Measurements from ENCODE around the gene STEAP2. TPM values are rescaled to one million over a fixed set of nuclear protein-coding genes. Genes with fewer than 3 reads are reported as not detected.
A peak's percentile ranks its signal among the peaks of the same experiment; 100 is the strongest.

Gene STEAP2
- total RNA-seq, result 10 to 100 TPM; 11.9 to 34.3 (median 27.4) TPM

- TF ChIP-seq POLR2A (IDR thresholded peaks at IDR 0.05) (peak in 1 of 2 donors; percentile 54), CTCF (IDR thresholded peaks at IDR 0.05) (peak in 5 of 6 experiments; percentile 50 to 71 (median 61))
- intact Hi-C loops (cut with DNase I), result no loop called here
- no peaks in the 10 kb centered on the region for H3K27me3 ChIP-seq
- H3K36me3 ChIP-seq, result no peaks in the 10 kb centered on the region
- no peaks in the 10 kb centered on the region for H3K9me3 ChIP-seq
- DNase-seq, result peak; percentile 93 to 95
- WGBS, 2 donors, result 2 to 3% methylated on average over 25 to 46 of the region's 73 CpGs
- H3K4me1 ChIP-seq, result peaks cover 0 to 4% of the 10 kb centered on the region in 2 donors
- H3K27ac ChIP-seq, result peak within 1 kb of the TSS; percentile 61 to 76 (median 72)
- peak within 1 kb of the TSS; percentile 41 to 73 (median 64) for H3K4me3 ChIP-seq (replicated peaks in 1 of 3)
Measured at GRCh38 chr7:90211391-90212148, at the start of gene STEAP2. Gene STEAP2 (plus strand): TSS chr7:90211740. CDS start chr7:90225083, 13,343 bp downstream.

GRCh38 chr7:90163534-90163933 lies 48.0 kb upstream of the STEAP2 start:
- no peak for DNase-seq
- no peaks in the 10 kb centered on the region for H3K4me1 ChIP-seq
- H3K9me3 ChIP-seq, result no peaks in the 10 kb centered on the region
- H3K27me3 ChIP-seq, result no peaks in the 10 kb centered on the region
- no peak overlapping the region for H3K27ac ChIP-seq
- TF ChIP-seq CTCF (IDR thresholded peaks at IDR 0.05), result no peak
- H3K4me3 ChIP-seq (replicated peaks in 1 of 3), result no peak overlapping the region
- intact Hi-C loops (cut with DNase I), result loop anchor here (10.0 kb wide), 1 partner anchor 261 kb away; no protein-coding TSS in a partner anchor
- 89% methylated on average over 5 of the region's 5 CpGs for WGBS, 2 donors
- H3K36me3 ChIP-seq, result no peaks in the 10 kb centered on the region

- no peak for TF ChIP-seq POLR2A (IDR thresholded peaks at IDR 0.05)
- no peak for TF ChIP-seq CTCF (IDR thresholded peaks at IDR 0.05)
- 36 to 61% methylated on average over 2 of the region's 2 CpGs for WGBS, 2 donors
- intact Hi-C loops (cut with DNase I), result loop anchor here (10.0 kb wide), 1 partner anchor 259 kb away; no protein-coding TSS in a partner anchor
- H3K4me1 ChIP-seq, result no peaks in the 10 kb centered on the region
- H3K27me3 ChIP-seq, result no peaks in the 10 kb centered on the region
- H3K4me3 ChIP-seq (replicated peaks in 1 of 3), result no peak overlapping the region
- H3K27ac ChIP-seq, result no peak overlapping the region
- no peaks in the 10 kb centered on the region for H3K9me3 ChIP-seq
- peak; percentile 26 to 32 for DNase-seq
- no peaks in the 10 kb centered on the region for H3K36me3 ChIP-seq
Measured at GRCh38 chr7:90165724-90166123, 45.8 kb upstream of the STEAP2 start.

GRCh38 chr7:90166153-90166552 lies 45.4 kb upstream of the STEAP2 start:
- Histone ChIP-seq H3K36me3 (no peaks in the 10 kb centered on the region), H3K4me1 (no peaks in the 10 kb centered on the region), H3K27me3 (no peaks in the 10 kb centered on the region), H3K4me3 (replicated peaks in 1 of 3) (no peak overlapping the region), H3K27ac (no peak overlapping the region), H3K9me3 (no peaks in the 10 kb centered on the region)
- intact Hi-C loops (cut with DNase I), result loop anchor here (10.0 kb wide), 1 partner anchor 259 kb away; no protein-coding TSS in a partner anchor
- 77 to 90% methylated on average over 3 of the region's 3 CpGs for WGBS, 2 donors
- TF ChIP-seq POLR2A (IDR thresholded peaks at IDR 0.05), result no peak
- no peak for DNase-seq

- DNase-seq, result no peak
- no peaks in the 10 kb centered on the region for H3K9me3 ChIP-seq
- no peaks in the 10 kb centered on the region for H3K36me3 ChIP-seq
- no peak overlapping the region for H3K4me3 ChIP-seq (replicated peaks in 1 of 3)
- WGBS, 2 donors, result 56 to 57% methylated on average over 4 of the region's 4 CpGs
- intact Hi-C loops (cut with DNase I), result loop anchor here (10.0 kb wide), 1 partner anchor 257 kb away; no protein-coding TSS in a partner anchor
- no peaks in the 10 kb centered on the region for H3K27me3 ChIP-seq
- no peak overlapping the region for H3K27ac ChIP-seq
- TF ChIP-seq CTCF (IDR thresholded peaks at IDR 0.05) (no peak), POLR2A (IDR thresholded peaks at IDR 0.05) (no peak)
- no peaks in the 10 kb centered on the region for H3K4me1 ChIP-seq
Measured at GRCh38 chr7:90167361-90167760, 44.2 kb upstream of the STEAP2 start.
